Astrocyte of the cerebellum (primary cell): ENCODE measurements around the gene CPAMD8.
A peak's percentile ranks its signal among the peaks of the same experiment; 100 is the strongest.

Experiments used
- DNase-seq: peaks from one replicate; pipeline ENCODE4 v3.0.0-alpha.2; 2011; ENCODE audit warnings: low read depth
- H3K4me3 ChIP-seq: 2 replicates; pipeline ENCODE4 v1.5.1; 2011; ENCODE audit warnings: mild to moderate bottlenecking, low read depth, low read length, moderate library complexity
- CTCF ChIP-seq: IDR thresholded peaks from 2 replicates; pipeline ENCODE4 v1.5.1; 2012; ENCODE audit warnings: low read length, low read depth, moderate library complexity, mild to moderate bottlenecking; ENCODE audit errors: missing control alignments
- in situ Hi-C: cut with HindIII; loops from 2 replicates; pipeline ENCODE4 v1.10.0; 2017; ENCODE audit warnings: low sequenced_read_pairs

The CPAMD8 gene

GRCh38 chr19:16851031-16851712 is 175.4 kb downstream of the CPAMD8 start:
- in situ Hi-C loops = no loop called here
- peak; percentile 43 for DNase-seq
- TF ChIP-seq CTCF = no peak
- H3K4me3 ChIP-seq = no peak overlapping the region

- in situ Hi-C loops = no loop called here
- no peak for DNase-seq
- H3K4me3 ChIP-seq = no peak overlapping the region
- TF ChIP-seq CTCF = no peak
These were observed 176.5 kb downstream of the CPAMD8 start for GRCh38 chr19:16850133-16850532.

DNA sequence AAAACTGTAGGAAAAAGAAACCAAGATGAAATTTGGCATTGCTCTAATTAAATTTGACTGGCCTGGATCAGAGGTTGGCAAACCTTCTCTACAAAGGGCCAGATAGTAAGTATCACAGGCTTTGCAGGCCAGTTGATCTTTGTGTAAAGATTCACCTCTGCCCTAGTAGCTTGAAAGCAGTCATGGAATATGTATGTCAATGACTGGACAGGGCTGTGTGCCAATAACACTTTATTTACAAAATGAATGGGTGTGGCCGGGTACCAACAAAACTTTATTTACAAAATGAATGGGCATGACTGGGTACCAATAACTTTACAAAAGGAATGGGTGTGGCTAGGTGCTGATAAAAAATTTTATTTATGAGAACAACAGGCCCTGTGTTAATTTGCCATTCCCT is 177.4 kb downstream of the CPAMD8 start:
- DNase-seq = no peak
- in situ Hi-C loops = no loop called here

GRCh38 chr19:16847430-16847829 is 179.2 kb downstream of the CPAMD8 start:
- no peak for TF ChIP-seq CTCF
- no peak for DNase-seq
- no peak overlapping the region for H3K4me3 ChIP-seq
- in situ Hi-C loops = no loop called here

More for the DNA sequence above, 177.4 kb downstream of the CPAMD8 start:
- H3K4me3 ChIP-seq = no peak overlapping the region
- no peak for TF ChIP-seq CTCF

GRCh38 chr19:16846901-16847300 is 179.7 kb downstream of the CPAMD8 start:
- in situ Hi-C loops = no loop called here
- DNase-seq = no peak
- H3K4me3 ChIP-seq = no peak overlapping the region
- TF ChIP-seq CTCF = no peak
